ENCODE results near the gene PRKN.
"Not testable (repeated sequence)": the region's sequence is repeated elsewhere in the genome, so short reads cannot be mapped to it uniquely, and the experiment has no call there.

PRKN gene

GRCh38 chr6:162450358-162450757 is 277.2 kb downstream of the PRKN start:
- DNase-seq (ENCODE audit: low read depth in 2 of 2): no peak

GRCh38 chr6:162448294-162448693 is 279.3 kb downstream of the PRKN start:
- DNase-seq (ENCODE audit: low read depth in 2 of 2): no peak

- DNase-seq (ENCODE audit: low read depth in 2 of 2): no peak
Measured at GRCh38 chr6:162443101-162443500, 284.5 kb downstream of the PRKN start.

- DNase-seq (ENCODE audit: low read depth in 2 of 2): no peak
Measured at GRCh38 chr6:162442687-162443086, 284.9 kb downstream of the PRKN start.

GRCh38 chr6:162441991-162442390 is 285.6 kb downstream of the PRKN start:
- no peak for DNase-seq (ENCODE audit: low read depth in 2 of 2)

GRCh38 chr6:162438980-162439379 is 288.6 kb downstream of the PRKN start:
- no peak for DNase-seq (ENCODE audit: low read depth in 2 of 2)

- no peak for DNase-seq (ENCODE audit: low read depth in 2 of 2)
Measured at GRCh38 chr6:162435071-162435470, 292.5 kb downstream of the PRKN start.

- DNase-seq (ENCODE audit: low read depth in 2 of 2): no peak
Measured at GRCh38 chr6:162421004-162421403, 306.6 kb downstream of the PRKN start.

- no peak for DNase-seq (ENCODE audit: low read depth in 2 of 2)
Measured at GRCh38 chr6:162416831-162417537, 310.6 kb downstream of the PRKN start.

- no peak for DNase-seq (ENCODE audit: low read depth in 2 of 2)
Measured at GRCh38 chr6:162416307-162416706, 311.3 kb downstream of the PRKN start.

- DNase-seq (ENCODE audit: low read depth in 2 of 2): no peak
Measured at GRCh38 chr6:162409741-162410691, 317.6 kb downstream of the PRKN start.

- no peak for DNase-seq (ENCODE audit: low read depth in 2 of 2)
Measured at GRCh38 chr6:162408826-162409535, 318.6 kb downstream of the PRKN start.

- DNase-seq (ENCODE audit: low read depth in 2 of 2): no peak
Measured at GRCh38 chr6:162404951-162405350, 322.6 kb downstream of the PRKN start.

GRCh38 chr6:162403031-162403430 is 324.5 kb downstream of the PRKN start:
- DNase-seq (ENCODE audit: low read depth in 2 of 2): no peak

GRCh38 chr6:162395181-162395580 is 332.4 kb downstream of the PRKN start:
- DNase-seq (ENCODE audit: low read depth in 2 of 2): no peak

GRCh38 chr6:162390961-162391811 is 336.4 kb downstream of the PRKN start:
- not testable (repeated sequence) for DNase-seq (ENCODE audit: low read depth in 2 of 2)

- DNase-seq (ENCODE audit: low read depth in 2 of 2): no peak
Measured at GRCh38 chr6:162389343-162390085, 338.1 kb downstream of the PRKN start.

GRCh38 chr6:162388383-162388777 is 339.2 kb downstream of the PRKN start:
- DNase-seq (ENCODE audit: low read depth in 2 of 2): no peak

GRCh38 chr6:162387718-162388382 is 339.7 kb downstream of the PRKN start:
- DNase-seq (ENCODE audit: low read depth in 2 of 2): no peak

- no peak for DNase-seq (ENCODE audit: low read depth in 2 of 2)
Measured at GRCh38 chr6:162385980-162386379, 341.6 kb downstream of the PRKN start.
